Astrocyte (in vitro differentiated cells and primary cell): Measurements from ENCODE around the gene DAZAP1. TPM values are rescaled to one million over a fixed set of nuclear protein-coding genes. Genes with fewer than 3 reads are reported as not detected.

Source experiments
- DNase-seq: peaks from one replicate; pipeline ENCODE4 v3.0.0-alpha.2; 2010; ENCODE audit warnings: low read depth
- FAIRE-seq: peaks from 2 replicates; lab custom pipeline; 2011; peaks lifted over from hg19 to GRCh38; lab: Jason Lieb, UNC
- H2AFZ ChIP-seq: 2 replicates; pipeline ENCODE4 v1.6.0; 2012; ENCODE audit warnings: low read depth, low read length, inconsistent platforms
- H3K27ac ChIP-seq: 2 replicates; pipeline ENCODE4 v1.5.1; 2011; ENCODE audit warnings: low read depth, low read length, inconsistent platforms
- H3K27me3 ChIP-seq: 2 replicates; pipeline ENCODE4 v1.6.0; 2011; ENCODE audit warnings: low read length, inconsistent platforms; ENCODE audit not compliant: insufficient read depth
- H3K36me3 ChIP-seq: 2 replicates; pipeline ENCODE4 v1.5.1; 2011; ENCODE audit warnings: low read length, inconsistent platforms; ENCODE audit not compliant: insufficient read depth
- H3K4me1 ChIP-seq: 2 replicates; pipeline ENCODE4 v1.5.1; 2011; ENCODE audit warnings: low read length, inconsistent platforms; ENCODE audit not compliant: insufficient read depth
- H3K4me2 ChIP-seq: 2 replicates; pipeline ENCODE4 v1.6.0; 2012; ENCODE audit warnings: low read length, inconsistent platforms
- H3K4me3 ChIP-seq: 2 replicates; pipeline ENCODE4 v1.5.1; 2011; ENCODE audit warnings: low read depth, mild to moderate bottlenecking, low read length, inconsistent platforms; ENCODE audit not compliant: insufficient read depth
- H3K79me2 ChIP-seq: 2 replicates; pipeline ENCODE4 v1.6.0; 2012; ENCODE audit warnings: mild to moderate bottlenecking, low read length, inconsistent platforms; ENCODE audit not compliant: insufficient read depth
- H3K9ac ChIP-seq: 2 replicates; pipeline ENCODE4 v1.6.0; 2012; ENCODE audit warnings: mild to moderate bottlenecking, low read length, inconsistent platforms
- H3K9me3 ChIP-seq: 2 replicates; pipeline ENCODE4 v1.5.1; 2012; ENCODE audit warnings: low read depth, mild to moderate bottlenecking, low read length, inconsistent platforms; ENCODE audit not compliant: insufficient read depth
- H4K20me1 ChIP-seq: 2 replicates; pipeline ENCODE4 v1.6.0; 2012; ENCODE audit warnings: low read length, inconsistent platforms; ENCODE audit not compliant: insufficient read depth
- H3K27ac Mint-ChIP-seq: one replicate; pipeline ENCODE4 v1.8.0; 2021; ENCODE audit warnings: mild to moderate bottlenecking, mixed read lengths; ENCODE audit not compliant: unreplicated experiment
- H3K27me3 Mint-ChIP-seq: one replicate; pipeline ENCODE4 v1.8.0; 2021; ENCODE audit warnings: low read depth, mixed read lengths; ENCODE audit not compliant: unreplicated experiment
- H3K36me3 Mint-ChIP-seq: one replicate; pipeline ENCODE4 v1.8.0; 2021; ENCODE audit warnings: low read depth, mixed read lengths; ENCODE audit not compliant: unreplicated experiment
- H3K4me1 Mint-ChIP-seq: one replicate; pipeline ENCODE4 v1.8.0; 2021; ENCODE audit warnings: low read depth, mixed read lengths; ENCODE audit not compliant: unreplicated experiment
- H3K4me3 Mint-ChIP-seq: one replicate; pipeline ENCODE4 v1.8.0; 2021; ENCODE audit warnings: mild to moderate bottlenecking, moderate library complexity, mixed read lengths; ENCODE audit not compliant: unreplicated experiment
- H3K9me3 Mint-ChIP-seq: one replicate; pipeline ENCODE4 v1.8.0; 2021; ENCODE audit warnings: mild to moderate bottlenecking, mixed read lengths; ENCODE audit not compliant: unreplicated experiment
- EZH2 ChIP-seq: IDR thresholded peaks from 2 replicates; pipeline ENCODE4 v1.6.1; 2012; ENCODE audit warnings: mild to moderate bottlenecking, low read length, inconsistent platforms; ENCODE audit not compliant: insufficient read depth
- total RNA-seq: library from RNA; stranded (reverse); gene quantifications from 2 replicates; pipeline ENCODE4 v1.2.1, GENCODE V29; 2021
- TF ChIP-seq, protein P1 (sequence below): IDR thresholded peaks from 2 replicates; pipeline ENCODE4 v1.5.1; 2011; ENCODE audit warnings: low read depth, mild to moderate bottlenecking, inconsistent platforms, low read length, moderate library complexity; ENCODE audit not compliant: insufficient read depth

DAZAP1 gene
- total RNA-seq, 1 donor from 2014 or later, result 108 TPM

- Histone ChIP-seq H3K79me2 (no peaks in the 10 kb centered on the region), H4K20me1 (no peaks in the 10 kb centered on the region), H3K4me1 (no peaks in the 10 kb centered on the region), H3K4me3 (no peak overlapping the region), H3K9ac (no peak overlapping the region), H3K36me3 (no peaks in the 10 kb centered on the region), H3K4me2 (no peak overlapping the region), H3K9me3 (no peaks in the 10 kb centered on the region), H2AFZ (no peak overlapping the region), H3K27ac (no peak overlapping the region), H3K27me3 (peaks cover 2% of the 10 kb centered on the region)
- TF ChIP-seq, protein P1, sequence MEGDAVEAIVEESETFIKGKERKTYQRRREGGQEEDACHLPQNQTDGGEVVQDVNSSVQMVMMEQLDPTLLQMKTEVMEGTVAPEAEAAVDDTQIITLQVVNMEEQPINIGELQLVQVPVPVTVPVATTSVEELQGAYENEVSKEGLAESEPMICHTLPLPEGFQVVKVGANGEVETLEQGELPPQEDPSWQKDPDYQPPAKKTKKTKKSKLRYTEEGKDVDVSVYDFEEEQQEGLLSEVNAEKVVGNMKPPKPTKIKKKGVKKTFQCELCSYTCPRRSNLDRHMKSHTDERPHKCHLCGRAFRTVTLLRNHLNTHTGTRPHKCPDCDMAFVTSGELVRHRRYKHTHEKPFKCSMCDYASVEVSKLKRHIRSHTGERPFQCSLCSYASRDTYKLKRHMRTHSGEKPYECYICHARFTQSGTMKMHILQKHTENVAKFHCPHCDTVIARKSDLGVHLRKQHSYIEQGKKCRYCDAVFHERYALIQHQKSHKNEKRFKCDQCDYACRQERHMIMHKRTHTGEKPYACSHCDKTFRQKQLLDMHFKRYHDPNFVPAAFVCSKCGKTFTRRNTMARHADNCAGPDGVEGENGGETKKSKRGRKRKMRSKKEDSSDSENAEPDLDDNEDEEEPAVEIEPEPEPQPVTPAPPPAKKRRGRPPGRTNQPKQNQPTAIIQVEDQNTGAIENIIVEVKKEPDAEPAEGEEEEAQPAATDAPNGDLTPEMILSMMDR, result no peak
- TF ChIP-seq EZH2, result no peak
- Mint-ChIP-seq H3K27me3 (peaks cover 16% of the 10 kb centered on the region), H3K36me3 (peaks cover 9% of the 10 kb centered on the region), H3K4me1 (no peaks in the 10 kb centered on the region), H3K27ac (no peak overlapping the region), H3K9me3 (no peaks in the 10 kb centered on the region), H3K4me3 (no peak overlapping the region)
- no peak for DNase-seq
- no peak for FAIRE-seq
Measured at GRCh38 chr19:1460033-1460995, 52.9 kb downstream of the DAZAP1 start.

- Histone ChIP-seq H3K27ac (no peak overlapping the region), H3K9ac (no peak overlapping the region), H3K4me3 (no peak overlapping the region), H4K20me1 (no peaks in the 10 kb centered on the region), H3K27me3 (peaks cover 2% of the 10 kb centered on the region), H2AFZ (no peak overlapping the region), H3K9me3 (no peaks in the 10 kb centered on the region), H3K4me1 (no peaks in the 10 kb centered on the region), H3K36me3 (no peaks in the 10 kb centered on the region), H3K4me2 (no peak overlapping the region), H3K79me2 (no peaks in the 10 kb centered on the region)
- FAIRE-seq (no peak), DNase-seq (no peak)
- Mint-ChIP-seq H3K4me3 (no peak overlapping the region), H3K4me1 (no peaks in the 10 kb centered on the region), H3K27ac (no peak overlapping the region), H3K9me3 (no peaks in the 10 kb centered on the region), H3K36me3 (peaks cover 6% of the 10 kb centered on the region), H3K27me3 (peaks cover 16% of the 10 kb centered on the region)
- TF ChIP-seq, protein P1, result no peak
- no peak for TF ChIP-seq EZH2
Measured at GRCh38 chr19:1461862-1462261, 54.5 kb downstream of the DAZAP1 start.
